Ishikawa (cell line): ENCODE measurements around the gene BMERB1.

Source experiments
- EP300 ChIP-seq: IDR thresholded peaks from 2 replicates; pipeline ENCODE4 v1.6.1; 2012; ENCODE audit warnings: borderline replicate concordance
- TCF12 ChIP-seq: IDR thresholded peaks from 2 replicates; pipeline ENCODE4 v1.6.1; 2012; ENCODE audit warnings: low read depth
- TF ChIP-seq, protein P1 (sequence below): IDR thresholded peaks from 2 replicates; pipeline ENCODE4 v1.6.1; 2012; ENCODE audit warnings: low read depth, mild to moderate bottlenecking
- TF ChIP-seq, protein P2 (sequence below): IDR thresholded peaks from 2 replicates; pipeline ENCODE4 v1.6.1; 2012

DNA sequence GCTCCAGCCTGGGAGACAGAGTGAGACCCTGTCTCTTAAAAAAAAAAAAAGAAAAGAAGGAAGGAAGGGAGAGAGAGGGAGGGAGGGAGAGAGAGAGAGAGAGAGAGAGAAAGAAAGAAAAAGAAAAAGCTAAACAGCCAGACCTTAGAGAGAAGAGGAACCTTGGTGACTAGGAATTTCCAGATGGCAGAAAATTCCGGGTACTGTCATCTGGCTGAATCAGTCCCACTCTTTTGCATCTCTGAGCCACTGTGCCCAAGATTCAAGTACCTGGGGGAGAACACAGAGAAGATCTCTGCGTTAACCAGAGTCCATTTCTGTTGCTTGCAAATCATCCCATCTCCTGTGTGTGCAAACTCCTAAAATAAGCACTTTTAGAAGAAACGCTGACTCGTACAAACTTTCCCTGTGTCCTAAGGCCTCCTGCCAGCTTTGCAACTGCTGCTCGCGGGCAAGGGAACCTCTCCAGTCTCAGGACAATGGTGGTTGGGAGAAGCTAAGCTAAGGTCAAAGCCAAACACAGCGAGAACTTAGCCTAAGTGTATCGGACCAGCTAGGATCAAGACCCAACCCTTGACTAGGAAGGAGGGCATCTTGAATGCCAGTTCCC, 18.0 kb downstream of the BMERB1 start:
- no peak for TF ChIP-seq TCF12
- TF ChIP-seq, protein P1, sequence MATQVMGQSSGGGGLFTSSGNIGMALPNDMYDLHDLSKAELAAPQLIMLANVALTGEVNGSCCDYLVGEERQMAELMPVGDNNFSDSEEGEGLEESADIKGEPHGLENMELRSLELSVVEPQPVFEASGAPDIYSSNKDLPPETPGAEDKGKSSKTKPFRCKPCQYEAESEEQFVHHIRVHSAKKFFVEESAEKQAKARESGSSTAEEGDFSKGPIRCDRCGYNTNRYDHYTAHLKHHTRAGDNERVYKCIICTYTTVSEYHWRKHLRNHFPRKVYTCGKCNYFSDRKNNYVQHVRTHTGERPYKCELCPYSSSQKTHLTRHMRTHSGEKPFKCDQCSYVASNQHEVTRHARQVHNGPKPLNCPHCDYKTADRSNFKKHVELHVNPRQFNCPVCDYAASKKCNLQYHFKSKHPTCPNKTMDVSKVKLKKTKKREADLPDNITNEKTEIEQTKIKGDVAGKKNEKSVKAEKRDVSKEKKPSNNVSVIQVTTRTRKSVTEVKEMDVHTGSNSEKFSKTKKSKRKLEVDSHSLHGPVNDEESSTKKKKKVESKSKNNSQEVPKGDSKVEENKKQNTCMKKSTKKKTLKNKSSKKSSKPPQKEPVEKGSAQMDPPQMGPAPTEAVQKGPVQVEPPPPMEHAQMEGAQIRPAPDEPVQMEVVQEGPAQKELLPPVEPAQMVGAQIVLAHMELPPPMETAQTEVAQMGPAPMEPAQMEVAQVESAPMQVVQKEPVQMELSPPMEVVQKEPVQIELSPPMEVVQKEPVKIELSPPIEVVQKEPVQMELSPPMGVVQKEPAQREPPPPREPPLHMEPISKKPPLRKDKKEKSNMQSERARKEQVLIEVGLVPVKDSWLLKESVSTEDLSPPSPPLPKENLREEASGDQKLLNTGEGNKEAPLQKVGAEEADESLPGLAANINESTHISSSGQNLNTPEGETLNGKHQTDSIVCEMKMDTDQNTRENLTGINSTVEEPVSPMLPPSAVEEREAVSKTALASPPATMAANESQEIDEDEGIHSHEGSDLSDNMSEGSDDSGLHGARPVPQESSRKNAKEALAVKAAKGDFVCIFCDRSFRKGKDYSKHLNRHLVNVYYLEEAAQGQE = no peak
- TF ChIP-seq, protein P2, sequence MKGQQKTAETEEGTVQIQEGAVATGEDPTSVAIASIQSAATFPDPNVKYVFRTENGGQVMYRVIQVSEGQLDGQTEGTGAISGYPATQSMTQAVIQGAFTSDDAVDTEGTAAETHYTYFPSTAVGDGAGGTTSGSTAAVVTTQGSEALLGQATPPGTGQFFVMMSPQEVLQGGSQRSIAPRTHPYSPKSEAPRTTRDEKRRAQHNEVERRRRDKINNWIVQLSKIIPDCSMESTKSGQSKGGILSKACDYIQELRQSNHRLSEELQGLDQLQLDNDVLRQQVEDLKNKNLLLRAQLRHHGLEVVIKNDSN = no peak
- TF ChIP-seq EP300 = no peak
